ENCODE results near the gene GAD1.
A peak's percentile ranks its signal among the peaks of the same experiment; 100 is the strongest.

The GAD1 gene

GRCh38 chr2:170816504-170817092 lies at the start of gene GAD1:
Gene GAD1 (plus strand): TSS chr2:170816887. CDS start chr2:170818592, 1,705 bp downstream.
- peak; percentile 83 for DNase-seq

DNA sequence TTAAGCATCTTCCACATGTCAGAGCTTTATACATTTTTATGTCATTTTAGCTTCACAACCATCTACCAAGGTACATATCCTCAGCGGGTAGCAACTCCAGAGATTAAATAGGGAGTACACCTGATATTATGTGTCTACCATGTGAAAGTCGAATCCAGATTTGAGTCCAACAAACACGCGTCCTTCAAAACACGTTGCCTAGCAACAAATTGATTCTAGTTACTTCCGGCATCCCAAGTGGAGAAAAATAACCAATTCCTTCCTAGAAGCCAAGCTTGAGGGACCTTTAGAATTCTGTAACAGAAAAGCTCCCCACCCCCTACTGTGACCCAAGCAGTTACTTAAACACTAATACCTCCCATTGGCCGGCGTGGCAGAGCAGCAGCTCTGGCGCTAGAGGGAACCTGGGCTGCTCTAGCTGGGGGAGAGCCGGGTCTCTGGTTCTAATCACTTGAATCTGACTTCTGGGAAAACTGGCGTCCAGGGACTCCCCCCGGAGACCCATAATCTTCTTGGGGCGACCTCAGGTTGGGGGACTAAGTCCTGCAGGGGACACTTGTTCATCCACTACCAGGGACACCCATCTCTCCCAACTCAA lies 46.6 kb upstream of the GAD1 start, which contains the start of gene ERICH2:
TSS of gene ERICH2 (plus strand) at position 371 of the 598 bp plus-strand sequence. CDS start 304 bp downstream, outside the sequence.
- DNase-seq = peak; percentile 25

DNA sequence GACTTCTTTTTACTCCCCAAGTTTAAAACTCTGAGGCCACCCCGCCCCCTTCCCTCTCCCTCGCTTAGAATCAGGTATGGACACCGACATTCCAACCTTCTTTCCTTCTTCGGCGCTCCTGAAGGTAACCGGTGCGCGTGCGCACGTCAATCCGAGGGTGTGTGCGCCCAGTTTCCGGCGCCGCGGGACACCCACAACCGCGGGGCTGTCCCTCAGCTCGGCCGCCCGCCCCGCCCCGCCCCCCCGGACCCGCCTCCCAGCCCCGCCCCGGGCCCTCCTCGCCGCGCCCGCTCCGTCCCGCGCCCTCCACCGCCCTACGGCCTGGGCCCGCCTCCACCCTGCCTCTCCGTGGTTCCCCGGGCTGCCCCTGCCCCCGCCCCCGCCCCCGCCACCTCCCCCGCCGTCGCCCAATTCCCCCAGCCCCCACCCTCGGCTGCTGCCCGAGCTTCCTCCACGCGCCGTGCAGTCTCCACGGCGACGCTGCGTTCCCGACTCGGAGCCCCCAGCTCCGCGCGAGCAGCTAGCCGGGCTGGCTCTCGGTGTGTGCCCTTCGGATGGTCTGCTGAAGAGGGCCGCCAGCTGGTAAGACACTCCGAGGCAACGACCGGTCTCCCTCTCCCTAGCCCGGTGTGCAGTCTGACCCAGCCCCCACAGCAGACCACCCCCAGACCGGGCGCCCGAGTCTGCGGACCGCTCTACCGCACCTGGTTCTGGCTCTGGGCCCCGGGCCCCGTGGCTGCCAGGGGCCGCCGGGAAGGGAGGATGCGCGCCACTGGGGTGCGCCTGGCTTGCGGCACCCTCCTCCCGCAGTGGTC lies 45.9 kb upstream of the GAD1 start:
- DNase-seq = peak; percentile 77

GRCh38 chr2:170771421-170771937 lies 45.2 kb upstream of the GAD1 start:
- no peak for DNase-seq

DNA sequence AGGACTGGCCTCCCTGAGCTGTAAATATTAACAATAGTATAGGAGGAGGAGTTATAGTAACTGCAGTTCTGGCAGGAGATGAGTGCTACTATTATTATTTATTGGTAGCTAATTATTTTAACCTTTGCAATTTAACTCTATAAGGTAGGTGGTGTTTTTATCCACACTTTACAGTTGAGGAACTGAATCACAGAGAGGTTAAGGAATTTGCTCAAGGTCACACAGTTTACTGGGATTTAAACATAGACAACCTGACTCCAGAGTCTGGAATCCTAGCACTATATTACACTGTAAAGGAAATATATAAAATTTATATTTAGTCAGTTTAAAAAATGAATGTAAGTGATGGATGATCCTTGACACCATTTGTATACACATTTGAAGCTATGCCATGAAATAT lies 44.4 kb upstream of the GAD1 start:
- no peak for DNase-seq

- DNase-seq = no peak
Measured at GRCh38 chr2:170774074-170774473, 42.6 kb upstream of the GAD1 start.

DNA sequence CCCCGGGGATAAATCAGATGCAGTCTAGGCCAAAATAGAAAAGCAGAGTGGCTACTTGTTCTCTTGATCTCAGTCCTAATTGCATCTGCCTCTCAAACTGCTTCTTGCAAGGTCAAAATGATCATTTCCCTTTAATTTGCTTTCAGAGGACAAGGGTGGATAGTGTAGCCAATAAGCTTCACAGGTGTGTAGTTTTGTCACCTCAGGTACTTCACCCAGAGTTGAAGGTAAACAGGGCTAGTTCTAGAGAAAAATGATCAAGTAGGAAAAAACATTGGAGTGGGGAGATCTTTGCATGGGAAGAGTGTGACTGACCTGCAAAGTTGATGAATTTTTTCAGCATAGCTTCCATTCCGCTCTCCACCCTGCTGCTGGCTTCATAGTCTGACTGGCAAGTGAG lies 37.8 kb upstream of the GAD1 start:
- no peak for DNase-seq

DNA sequence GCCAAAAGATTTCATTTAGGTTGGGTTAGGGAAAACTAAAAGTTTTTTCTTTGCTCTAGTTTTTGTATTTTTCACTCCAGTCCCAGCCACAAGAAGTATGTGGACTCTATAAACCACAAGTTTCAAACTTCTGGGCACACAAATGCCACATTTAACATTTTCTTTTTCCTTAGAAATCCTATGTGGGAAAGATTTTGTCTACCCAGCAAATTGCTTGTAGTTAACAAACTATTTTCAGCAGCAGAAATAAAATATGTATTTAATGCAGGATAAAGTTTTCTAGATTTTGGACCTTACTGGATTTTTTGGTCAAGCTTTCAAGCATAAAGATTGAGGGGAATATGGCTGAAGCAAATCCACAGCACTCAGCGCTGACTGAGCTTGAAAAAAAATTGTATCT lies 37.4 kb upstream of the GAD1 start:
- no peak for DNase-seq

GRCh38 chr2:170782673-170783072 lies 34.0 kb upstream of the GAD1 start:
- DNase-seq = no peak

- no peak for DNase-seq
Measured at GRCh38 chr2:170783549-170783948, 33.1 kb upstream of the GAD1 start.

- DNase-seq = no peak
Measured at GRCh38 chr2:170798996-170799395, 17.7 kb upstream of the GAD1 start.

- DNase-seq = no peak
Measured at GRCh38 chr2:170806548-170806947, 10.1 kb upstream of the GAD1 start.

DNA sequence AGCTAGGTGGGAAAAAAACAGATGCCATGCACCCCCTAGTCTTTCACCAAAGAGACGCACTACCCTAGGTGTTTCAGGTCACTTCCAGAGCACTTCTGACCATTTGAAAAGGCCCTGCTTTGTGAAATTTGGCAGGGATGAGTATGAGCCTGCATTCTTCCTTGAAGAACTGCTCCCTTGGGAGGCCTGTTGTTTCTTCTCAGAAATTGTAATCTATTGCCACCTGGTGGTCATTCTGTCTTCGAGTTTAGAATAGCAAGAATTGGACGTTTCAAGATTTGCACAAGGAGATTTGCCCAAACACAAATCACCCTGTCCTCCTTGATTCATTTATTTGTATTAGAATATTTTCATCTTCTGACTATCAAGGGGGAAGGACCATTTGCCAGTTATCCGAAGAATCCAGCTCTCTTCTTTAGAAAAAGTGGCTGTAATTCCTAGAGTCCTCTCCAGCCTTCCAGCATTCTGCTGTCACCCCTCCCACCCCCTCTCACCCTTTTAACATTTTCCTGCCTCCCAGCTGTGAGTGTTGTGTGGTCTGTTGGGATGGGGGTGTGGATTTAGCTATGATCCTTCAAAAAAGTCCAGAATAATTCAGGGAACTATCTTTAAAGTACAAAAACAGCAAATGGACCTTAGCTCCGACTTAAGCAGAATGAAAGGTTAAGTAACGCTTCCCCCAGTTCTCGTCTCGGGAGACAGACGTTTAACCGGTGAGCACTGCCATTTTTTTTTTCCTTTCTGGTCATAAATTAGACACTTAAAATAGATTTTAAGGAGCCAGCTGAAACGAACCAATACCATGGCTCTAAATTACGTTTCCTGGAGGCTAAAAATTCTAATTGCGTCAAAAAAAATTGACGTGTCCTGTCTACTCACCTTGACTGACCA lies 3.7 kb upstream of the GAD1 start:
- DNase-seq = peak; percentile 66

DNA sequence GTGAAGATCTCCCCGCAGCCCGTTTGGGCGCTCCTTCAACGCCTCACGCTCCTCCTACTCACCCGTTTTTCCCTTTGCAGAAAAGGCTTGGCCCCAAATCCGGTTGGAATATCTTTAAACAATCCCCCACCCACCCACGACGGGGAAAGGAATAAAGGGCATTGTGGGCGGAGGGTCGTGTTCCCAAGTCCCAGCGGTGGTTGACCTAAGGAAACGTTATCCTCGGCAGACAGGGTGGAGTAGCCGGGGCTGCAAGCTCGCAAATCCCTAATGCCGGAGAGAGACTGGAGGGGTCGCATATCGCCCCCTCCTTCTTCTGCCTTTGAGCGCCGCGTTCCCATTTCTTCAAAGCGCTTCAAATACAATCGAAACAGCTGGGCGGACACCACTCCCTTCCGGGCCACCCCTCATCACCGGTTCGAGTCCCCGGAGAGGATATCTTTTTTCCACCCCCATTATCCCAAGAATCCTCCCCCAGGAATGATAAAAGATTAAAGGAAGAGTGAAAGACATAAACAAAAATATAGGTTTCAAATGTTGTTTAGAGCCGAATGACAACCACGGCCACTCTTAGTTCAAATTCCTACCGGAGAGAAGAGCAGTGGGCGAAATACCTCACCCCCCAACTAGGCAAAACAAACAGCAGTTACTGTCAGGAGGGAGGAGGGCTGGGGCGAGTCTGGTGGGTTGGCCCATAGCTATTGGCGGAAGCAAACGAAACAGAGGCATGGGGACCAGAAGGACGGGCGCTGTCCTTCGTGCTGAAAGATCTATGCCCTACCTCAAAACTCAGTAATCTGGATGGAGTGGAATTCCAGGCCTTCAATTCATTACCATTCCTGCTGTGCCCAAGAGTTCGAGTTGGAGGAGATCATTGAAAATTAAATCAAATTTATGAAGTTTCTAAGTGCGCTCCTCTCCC lies 2.8 kb upstream of the GAD1 start:
- no peak for DNase-seq

DNA sequence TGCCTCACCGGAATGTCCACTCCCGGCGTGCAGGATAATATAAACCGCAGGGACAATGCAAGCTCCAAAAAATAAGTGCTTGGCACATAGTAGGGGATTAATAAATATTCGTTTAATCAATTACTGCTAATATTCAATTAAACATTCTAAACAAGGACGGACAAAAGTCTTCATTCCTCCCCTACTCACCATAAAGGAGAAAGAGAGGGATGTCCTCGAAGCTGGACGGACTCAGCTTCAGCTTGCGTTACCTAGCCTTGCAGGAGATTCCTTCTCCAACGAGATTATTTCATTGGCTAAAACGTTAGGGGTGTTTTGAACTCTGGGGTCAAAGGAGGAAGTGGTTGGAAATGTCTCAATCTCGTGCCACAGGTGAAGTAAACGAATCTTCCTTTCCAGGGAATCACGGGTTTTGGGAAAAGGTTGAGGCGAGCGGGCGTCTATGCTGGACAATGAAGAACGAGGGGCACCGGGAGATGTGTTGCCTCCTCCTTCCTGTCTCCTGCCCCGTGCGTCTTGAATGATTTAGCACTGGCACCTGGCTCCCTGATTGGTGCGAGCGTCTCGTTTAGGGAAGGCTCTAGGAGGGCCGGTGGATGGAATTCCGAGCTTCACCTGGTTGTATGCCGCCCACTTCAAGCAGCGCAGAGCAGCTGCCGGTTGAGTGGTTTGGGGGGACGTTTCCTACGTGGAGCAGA lies 2.0 kb upstream of the GAD1 start:
- DNase-seq = no peak

GRCh38 chr2:170815311-170815710 lies 1.4 kb upstream of the GAD1 start:
- DNase-seq = no peak

- DNase-seq = peak; percentile 76
Measured at GRCh38 chr2:170815746-170816503, 762 bp upstream of the GAD1 start.

DNA sequence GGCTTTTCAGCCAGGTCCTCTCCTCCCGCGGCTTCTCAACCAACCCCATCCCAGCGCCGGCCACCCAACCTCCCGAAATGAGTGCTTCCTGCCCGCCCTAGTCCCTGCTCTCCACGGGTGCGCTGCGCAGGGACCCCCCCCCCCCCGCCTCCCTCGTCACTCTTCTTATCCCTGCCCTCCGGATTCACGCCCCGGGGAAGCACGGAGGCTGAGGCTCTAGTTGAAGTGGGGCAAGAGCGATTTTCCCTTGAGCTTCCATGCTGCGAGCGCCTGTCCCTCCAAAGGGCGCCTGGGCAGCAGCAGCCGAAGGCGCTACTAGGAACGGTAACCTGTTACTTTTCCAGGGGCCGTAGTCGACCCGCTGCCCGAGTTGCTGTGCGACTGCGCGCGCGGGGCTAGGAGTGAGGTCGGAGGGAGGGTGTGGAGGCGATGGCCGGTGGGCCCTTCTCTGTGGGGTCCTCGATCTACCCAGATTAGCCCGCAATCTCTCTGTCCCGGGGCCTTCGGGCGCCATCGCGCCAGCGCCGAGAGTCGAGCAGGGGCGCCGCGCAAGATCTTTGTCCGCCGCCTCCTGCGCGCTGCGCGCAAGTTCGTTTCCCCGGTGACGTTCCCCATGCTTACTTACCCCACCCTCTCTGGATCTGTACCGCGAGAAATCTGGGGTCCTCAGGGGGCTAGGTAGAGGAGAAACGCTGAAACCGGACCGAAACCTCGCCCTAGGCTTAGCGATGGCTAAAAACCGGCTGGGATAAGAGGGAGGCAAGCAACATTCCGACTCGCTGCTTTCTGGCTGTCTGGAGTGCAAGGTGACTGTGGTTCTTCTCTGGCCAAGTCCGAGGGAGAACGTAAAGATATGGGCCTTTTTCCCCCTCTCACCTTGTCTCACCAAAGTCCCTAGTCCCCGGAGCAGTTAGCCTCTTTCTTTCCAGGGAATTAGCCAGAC lies 677 bp downstream of the GAD1 start:
- no peak for DNase-seq
